B cell (primary cell): ENCODE measurements around the gene SMTNL1. TPM values are rescaled to one million over a fixed set of nuclear protein-coding genes. Genes with fewer than 3 reads are reported as not detected.

ENCODE experiments used
- ATAC-seq: fragments of 200-7000 bp; cut with Tn5 transposase; one replicate; pipeline ENCODE4 v1.10.0; 2021; ENCODE audit warnings: low read depth, mild to moderate bottlenecking, moderate number of reproducible peaks, moderate library complexity
- CTCF ChIA-PET: fragments of 350-600 bp; sonication (Branson Sonifier 250); formaldehyde crosslinking; loops from one replicate; lab custom pipeline; 2021; ENCODE audit warnings: antibody characterized with exemption, inconsistent platforms; lab: Charles Lee
- POLR2A ChIA-PET: fragments of 350-600 bp; sonication (Branson Sonifier 250); formaldehyde crosslinking; loops from one replicate; lab custom pipeline; 2021; ENCODE audit warnings: antibody characterized with exemption; lab: Charles Lee
- DNase-seq: peaks from one replicate; pipeline ENCODE4 v3.0.0; 2013
- H2AFZ ChIP-seq: 2 replicates; pipeline ENCODE4 v1.6.1; 2012; ENCODE audit warnings: mild to moderate bottlenecking, low read depth, low read length; ENCODE audit not compliant: insufficient read depth, poor library complexity, severe bottlenecking
- H3K27ac ChIP-seq, 2 donors: 1 replicate in 1 of 2; 2 replicates in 1 of 2; pipeline ENCODE4 v1.5.1; 2012 to 2013; ENCODE audit warnings: low read length in 2 of 2, mild to moderate bottlenecking in 2 of 2, moderate library complexity in 1 of 2
- H3K27me3 ChIP-seq, 4 experiments: fragments of 200-600 bp in 1 of 4; sonication (generic) in 1 of 4; replicated peaks in 1 of 4; 1 replicate in 2 of 4; 2 replicates in 2 of 4; pipeline versions ENCODE4 v1.6.1 to v1.7.0; 2013 to 2016; ENCODE audit warnings: low read length in 3 of 4, mild to moderate bottlenecking in 2 of 4, mixed read lengths in 1 of 4, moderate library complexity in 1 of 4; ENCODE audit not compliant: insufficient read depth in 4 of 4, control insufficient read depth in 3 of 4; ENCODE audit errors: control extremely low read depth in 1 of 4
- H3K36me3 ChIP-seq, 2 experiments: replicated peaks in 1 of 2; 1 replicate in 1 of 2; 2 replicates in 1 of 2; pipeline versions ENCODE4 v1.6.1 to v1.7.1; 2013; ENCODE audit warnings: low read length in 1 of 2; ENCODE audit not compliant: insufficient read depth in 2 of 2, control insufficient read depth in 1 of 2; ENCODE audit errors: control extremely low read depth in 1 of 2, extremely low read depth in 1 of 2
- H3K4me1 ChIP-seq, 2 donors: fragments of 200-600 bp in 1 of 2; sonication (generic) in 1 of 2; 1 replicate in 1 of 2; 2 replicates in 1 of 2; pipeline versions ENCODE4 v1.5.1 to v1.6.1; 2013 to 2017; ENCODE audit warnings: low read length in 2 of 2; ENCODE audit not compliant: control insufficient read depth in 2 of 2, insufficient read depth in 2 of 2
- H3K4me2 ChIP-seq: replicated peaks from 2 replicates; pipeline ENCODE3; 2012; ENCODE audit warnings: mild to moderate bottlenecking, low read depth, low read length; ENCODE audit not compliant: poor library complexity, severe bottlenecking
- H3K4me3 ChIP-seq, 5 experiments: fragments of 200-600 bp in 1 of 5; sonication (generic) in 1 of 5; 1 replicate in 3 of 5; 2 replicates in 2 of 5; pipeline versions ENCODE4 v1.5.1 to v1.7.0; 2011 to 2016; ENCODE audit warnings: low read length in 4 of 5, mild to moderate bottlenecking in 4 of 5, low read depth in 2 of 5, control low read depth in 1 of 5, moderate library complexity in 1 of 5; ENCODE audit not compliant: insufficient read depth in 1 of 5; ENCODE audit errors: control extremely low read depth in 1 of 5, extremely low read depth in 1 of 5
- H3K79me2 ChIP-seq: fragments of 200-600 bp; sonication (generic); one replicate; pipeline ENCODE4 v1.6.0; 2016; ENCODE audit warnings: low read length; ENCODE audit not compliant: control insufficient read depth, insufficient read depth
- H3K9ac ChIP-seq: fragments of 200-600 bp; sonication (generic); 2 replicates; pipeline ENCODE4 v1.6.1; 2017; ENCODE audit warnings: mild to moderate bottlenecking, low read length, moderate library complexity
- H3K9me3 ChIP-seq, 3 donors: one replicate each; pipeline versions ENCODE4 v1.6.1 to v1.7.1; 2013; ENCODE audit warnings: low read length in 2 of 3; ENCODE audit not compliant: control insufficient read depth in 2 of 3, insufficient read depth in 1 of 3; ENCODE audit errors: control extremely low read depth in 1 of 3
- H4K20me1 ChIP-seq: 2 replicates; pipeline ENCODE4 v1.6.0; 2012; ENCODE audit warnings: mild to moderate bottlenecking, low read length; ENCODE audit not compliant: insufficient read depth, control insufficient read depth, poor library complexity, severe bottlenecking
- H3K27ac Mint-ChIP-seq: one replicate; pipeline ENCODE4 v1.8.0; 2021; ENCODE audit warnings: mixed read lengths
- H3K27me3 Mint-ChIP-seq: one replicate; pipeline ENCODE4 v1.8.0; 2021; ENCODE audit warnings: mixed read lengths
- H3K4me1 Mint-ChIP-seq: one replicate; pipeline ENCODE4 v1.8.0; 2021; ENCODE audit warnings: mixed read lengths
- H3K4me3 Mint-ChIP-seq: one replicate; pipeline ENCODE4 v1.8.0; 2021; ENCODE audit warnings: mixed read lengths
- H3K9me3 Mint-ChIP-seq: one replicate; pipeline ENCODE4 v1.8.0; 2022; ENCODE audit warnings: mixed read lengths; ENCODE audit not compliant: insufficient read depth
- CTCF ChIP-seq: fragments of 200-600 bp; IDR thresholded peaks from one replicate; pipeline ENCODE4 v1.8.0; 2022; ENCODE audit warnings: antibody characterized with exemption, mild to moderate bottlenecking
- EZH2 ChIP-seq: IDR thresholded peaks from 2 replicates; pipeline ENCODE4 v1.6.1; 2012; ENCODE audit warnings: borderline replicate concordance, low read depth, mild to moderate bottlenecking, moderate library complexity, low read length; ENCODE audit not compliant: insufficient read depth, poor library complexity, severe bottlenecking
- WGBS: methylation state at CpG from one replicate; pipeline ENCODE4 v1.1.5; 2013; ENCODE audit warnings: missing lambda C conversion rate; ENCODE audit not compliant: insufficient coverage; 5-methylcytosine and 5-hydroxymethylcytosine counted together
- intact Hi-C: fragments of 100-400 bp; cut with micrococcal nuclease; formaldehyde crosslinking; loops from one replicate; pipeline ENCODE4 v1.10.0; 2022
- polyA plus RNA-seq: library from polyadenylated mRNA; depleted of rRNA; stranded (reverse); fragments of >200 nt; gene quantifications from 2 replicates; pipeline ENCODE4 v1.2.3, GENCODE V29; 2012
- total RNA-seq, 2 donors: library from RNA; stranded (reverse); fragments of 120-200 nt in 1 of 2; gene quantifications; 1 replicate in 1 of 2; 2 replicates in 1 of 2; pipeline versions ENCODE4 v1.2.3 to v1.2.4, GENCODE V29; 2013 to 2022

SMTNL1 gene
- total and polyA plus RNA-seq, 2 donors (not counting 1 experiment from before 2014, with no cell fraction given): not detected

DNA sequence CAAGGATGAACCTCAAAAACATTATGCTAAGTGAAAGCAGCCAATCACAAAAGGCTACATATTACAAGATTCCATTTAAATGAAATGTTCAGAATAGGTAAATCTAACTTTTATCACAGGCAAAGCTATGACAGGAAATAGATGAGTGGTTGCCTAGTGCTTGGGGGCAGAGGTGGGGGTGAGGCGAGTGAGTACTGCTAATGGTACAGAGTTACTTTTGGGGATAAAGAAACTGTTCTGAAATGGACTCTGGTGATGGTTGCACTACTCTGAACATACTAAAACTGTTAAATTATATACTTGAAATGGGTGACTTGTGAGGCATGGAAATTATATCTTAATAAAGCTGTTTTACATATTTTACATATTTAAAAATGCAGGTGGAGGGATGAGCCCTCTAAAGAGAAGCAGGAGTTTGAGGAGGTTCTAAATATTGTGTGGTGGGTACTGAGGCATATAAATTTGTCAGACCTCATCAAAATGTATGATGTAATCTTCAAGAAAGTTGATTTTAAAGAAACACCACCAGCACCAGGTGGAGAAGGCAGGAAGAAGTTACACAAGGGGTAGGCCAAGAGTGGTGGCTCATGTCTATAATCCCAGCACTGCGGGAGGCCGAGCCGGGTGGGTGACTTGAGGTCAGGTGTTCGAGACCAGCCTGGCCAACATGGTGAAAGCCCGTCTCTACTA is 25.5 kb upstream of the SMTNL1 start:
- peak overlapping the region; percentile 29 for H3K27ac Mint-ChIP-seq
- H3K4me3 ChIP-seq: no peak overlapping the region
- no peaks in the 10 kb centered on the region for H3K36me3 ChIP-seq
- H3K9ac ChIP-seq: no peak overlapping the region
- ChIA-PET POLR2A (no interaction called here), CTCF (interaction anchor here (1.3 to 2.1 kb wide), 4 partner anchors 14 to 55 kb away, joined by 3 to 18 read pairs (median 8); no protein-coding TSS in a partner anchor)
- WGBS: no CpG with 5 or more reads among the region's 6 CpGs
- peaks cover 6 to 22% of the 10 kb centered on the region in 2 donors for H3K4me1 ChIP-seq
- H3K4me2 ChIP-seq: no peak overlapping the region
- H2AFZ ChIP-seq: peak overlapping the region; percentile 11
- no peaks in the 10 kb centered on the region for H3K9me3 ChIP-seq
- H3K27me3 Mint-ChIP-seq: no peaks in the 10 kb centered on the region
- intact Hi-C loops: no loop called here
- H3K27me3 ChIP-seq: no peaks in the 10 kb centered on the region
- no peaks in the 10 kb centered on the region for H3K79me2 ChIP-seq
- no peaks in the 10 kb centered on the region for H4K20me1 ChIP-seq
- H3K4me1 Mint-ChIP-seq: peaks cover 30% of the 10 kb centered on the region
- peak overlapping the region in 1 of 2 donors; percentile 46 for H3K27ac ChIP-seq
- ATAC-seq (no peak), DNase-seq (peak; percentile 22)
- TF ChIP-seq EZH2: no peak
- no peak for TF ChIP-seq CTCF
- no peaks in the 10 kb centered on the region for H3K9me3 Mint-ChIP-seq
- no peak overlapping the region for H3K4me3 Mint-ChIP-seq
